Measurements from ENCODE around the gene GTF3C5. TPM values are rescaled to one million over a fixed set of nuclear protein-coding genes. Genes with fewer than 3 reads are reported as not detected.

GTF3C5 gene
- total and polyA plus RNA-seq, 2 of the 4 experiments (the other 2 are of a cell fraction), result 49.1 to 52.3 TPM

GRCh38 chr9:133054194-133054890 lies 23.5 kb downstream of the GTF3C5 start:
- Histone ChIP-seq H3K9ac (ENCODE audit: low read depth, low read length) (no peak overlapping the region), H4K5ac (ENCODE audit: low read depth, low read length) (no peak overlapping the region), H3K23ac (ENCODE audit: low read depth, low read length) (no peak overlapping the region), H3K4me2 (ENCODE audit: low read depth, low read length) (no peak overlapping the region), H2AK5ac (ENCODE audit: low read depth, low read length) (no peak overlapping the region), H3K4me3 (ENCODE audit: insufficient read depth, low read depth, low read length) (no peak overlapping the region), H2BK20ac (ENCODE audit: low read depth, low read length) (no peak overlapping the region), H4K91ac (ENCODE audit: insufficient read depth, low read depth, low read length) (no peak overlapping the region), H3K14ac (replicated peaks; ENCODE audit: low read depth, low read length) (no peak overlapping the region), H3K27me3 (ENCODE audit: control insufficient read depth, insufficient read depth, low read length) (no peaks in the 10 kb centered on the region), H2AFZ (replicated peaks; ENCODE audit: low read length, poor library complexity) (peak overlapping the region; percentile 41), H3K18ac (ENCODE audit: low read depth, low read length) (no peak overlapping the region), H3K4ac (ENCODE audit: low read depth, low read length) (no peak overlapping the region), H3K9me1 (ENCODE audit: insufficient read depth, low read length) (no peaks in the 10 kb centered on the region), H2BK15ac (ENCODE audit: low read depth, low read length) (no peak overlapping the region), H3K9me3 (ENCODE audit: control insufficient read depth, insufficient read depth, low read length) (no peaks in the 10 kb centered on the region), H4K20me1 (ENCODE audit: insufficient read depth, low read length) (peaks cover 3% of the 10 kb centered on the region), H4K8ac (ENCODE audit: low read depth in 2 of 2, low read length in 2 of 2) (no peak overlapping the region), H3K79me1 (ENCODE audit: low read depth in 1 of 2, low read length in 2 of 2) (peaks cover 3 to 12% of the 10 kb centered on the region in 2 experiments; a peak in 3 of 4 replicates), H3K27ac (ENCODE audit: insufficient read depth, low read length) (no peak overlapping the region), H3K36me3 (ENCODE audit: control insufficient read depth, insufficient read depth, low read length) (peaks cover 65% of the 10 kb centered on the region), H3K4me1 (ENCODE audit: control insufficient read depth, insufficient read depth, low read length) (no peaks in the 10 kb centered on the region; the same call in 1 of the 2 replicates), H2AK9ac (replicated peaks; ENCODE audit: low read depth, low read length, poor library complexity) (peak overlapping the region; percentile 24), H2BK120ac (ENCODE audit: low read depth, low read length) (no peak overlapping the region), H2BK5ac (ENCODE audit: low read depth, low read length, poor library complexity, severe bottlenecking) (no peak overlapping the region), H3K56ac (ENCODE audit: extremely low read depth, insufficient read depth, low read length) (no peak overlapping the region)
- no TSS peak for BruUV-seq (replicated peaks)
- DNase-seq (no peak), ATAC-seq (ENCODE audit: low read depth) (no peak)
- ChIA-PET POLR2A (ENCODE audit: unreplicated experiment) (no interaction called here), CTCF (no interaction called here)
- TF ChIP-seq USF2 (IDR thresholded peaks at IDR 0.05; ENCODE audit: low read depth, low read length) (no peak), RFX5 (IDR thresholded peaks at IDR 0.05; ENCODE audit: low read depth, low read length) (no peak), RCOR1 (IDR thresholded peaks at IDR 0.05; ENCODE audit: insufficient replicate concordance, low read length) (no peak), MAFK (IDR thresholded peaks at IDR 0.05; ENCODE audit: low read depth, low read length) (no peak), BHLHE40 (IDR thresholded peaks at IDR 0.05; ENCODE audit: low read depth, low read length) (no peak), FOS (IDR thresholded peaks at IDR 0.05; ENCODE audit: low read depth, low read length) (no peak), NFE2L2 (IDR thresholded peaks at IDR 0.05; ENCODE audit: low read depth, low read length) (no peak), CTCF (conservative IDR thresholded peaks at IDR 0.05; ENCODE audit: low read depth, low read length) (no peak), RAD21 (IDR thresholded peaks at IDR 0.05; ENCODE audit: low read length) (no peak)
- dilution Hi-C loops (cut with HindIII; ENCODE audit: low sequenced_read_pairs, unreplicated experiment) (no loop called here), in situ Hi-C loops (cut with MboI; ENCODE audit: low sequenced_read_pairs) (no loop called here), intact Hi-C loops (cut with micrococcal nuclease) (no loop called here)
- 100% methylated on average over 2 of the region's 24 CpGs; no CpG with 5 or more reads in 1 of the 2 experiments for WGBS, 2 experiments (ENCODE audit: extremely low coverage in 2 of 2, insufficient read length in 1 of 2)
